Thoracic aorta (tissue), 2 donors: Measurements from ENCODE around the gene CHST11. TPM values are rescaled to one million over a fixed set of nuclear protein-coding genes. Genes with fewer than 3 reads are reported as not detected.

Experiments used
- ATAC-seq: fragments of 150-250 bp; one replicate; pipeline ENCODE4 v1.8.0; 2017; ENCODE audit warnings: low read depth; ENCODE audit not compliant: insufficient number of reproducible peaks, low FRiP score
- DNase-seq: peaks from one replicate; pipeline ENCODE4 v3.0.0-alpha.2; 2020; ENCODE audit warnings: low spot score
- H3K27ac ChIP-seq, 2 donors: fragments of 200-600 bp; sonication (generic); 1 replicate in 1 of 2; 2 replicates in 1 of 2; pipeline ENCODE4 v1.5.1; 2016; ENCODE audit warnings: mild to moderate bottlenecking in 2 of 2, moderate library complexity in 2 of 2
- H3K27me3 ChIP-seq: fragments of 200-600 bp; sonication (generic); replicated peaks from 2 replicates; pipeline ENCODE4 v1.6.0; 2016; ENCODE audit warnings: mild to moderate bottlenecking; ENCODE audit not compliant: insufficient read depth
- H3K36me3 ChIP-seq: fragments of 200-600 bp; sonication (generic); one replicate; pipeline ENCODE4 v1.5.1; 2016
- H3K4me1 ChIP-seq, 2 donors: fragments of 200-600 bp; sonication (generic); 1 replicate in 1 of 2; 2 replicates in 1 of 2; pipeline versions ENCODE4 v1.5.1 to v1.6.0; 2016; ENCODE audit warnings: low read depth in 2 of 2, mild to moderate bottlenecking in 1 of 2; ENCODE audit not compliant: control insufficient read depth in 1 of 2
- H3K4me3 ChIP-seq: fragments of 200-600 bp; sonication (generic); 2 replicates; pipeline ENCODE4 v1.5.1; 2016; ENCODE audit warnings: mild to moderate bottlenecking
- H3K9me3 ChIP-seq: fragments of 200-600 bp; sonication (generic); 2 replicates; pipeline ENCODE4 v1.5.1; 2016
- total RNA-seq, 2 donors: library from RNA; depleted of rRNA; stranded (reverse); fragments of >200 nt; gene quantifications; one replicate each; pipeline versions ENCODE4 v1.1.0 to v1.2.3, GENCODE V29; 2016
- TF ChIP-seq, protein P1 (sequence below): fragments of 200-600 bp; sonication (generic); IDR thresholded peaks from one replicate; pipeline ENCODE4 v1.5.1; 2019; ENCODE audit warnings: antibody characterized with exemption

Gene CHST11
- total RNA-seq, 2 donors from 2014 or later: 41.9 to 79.3 TPM

DNA sequence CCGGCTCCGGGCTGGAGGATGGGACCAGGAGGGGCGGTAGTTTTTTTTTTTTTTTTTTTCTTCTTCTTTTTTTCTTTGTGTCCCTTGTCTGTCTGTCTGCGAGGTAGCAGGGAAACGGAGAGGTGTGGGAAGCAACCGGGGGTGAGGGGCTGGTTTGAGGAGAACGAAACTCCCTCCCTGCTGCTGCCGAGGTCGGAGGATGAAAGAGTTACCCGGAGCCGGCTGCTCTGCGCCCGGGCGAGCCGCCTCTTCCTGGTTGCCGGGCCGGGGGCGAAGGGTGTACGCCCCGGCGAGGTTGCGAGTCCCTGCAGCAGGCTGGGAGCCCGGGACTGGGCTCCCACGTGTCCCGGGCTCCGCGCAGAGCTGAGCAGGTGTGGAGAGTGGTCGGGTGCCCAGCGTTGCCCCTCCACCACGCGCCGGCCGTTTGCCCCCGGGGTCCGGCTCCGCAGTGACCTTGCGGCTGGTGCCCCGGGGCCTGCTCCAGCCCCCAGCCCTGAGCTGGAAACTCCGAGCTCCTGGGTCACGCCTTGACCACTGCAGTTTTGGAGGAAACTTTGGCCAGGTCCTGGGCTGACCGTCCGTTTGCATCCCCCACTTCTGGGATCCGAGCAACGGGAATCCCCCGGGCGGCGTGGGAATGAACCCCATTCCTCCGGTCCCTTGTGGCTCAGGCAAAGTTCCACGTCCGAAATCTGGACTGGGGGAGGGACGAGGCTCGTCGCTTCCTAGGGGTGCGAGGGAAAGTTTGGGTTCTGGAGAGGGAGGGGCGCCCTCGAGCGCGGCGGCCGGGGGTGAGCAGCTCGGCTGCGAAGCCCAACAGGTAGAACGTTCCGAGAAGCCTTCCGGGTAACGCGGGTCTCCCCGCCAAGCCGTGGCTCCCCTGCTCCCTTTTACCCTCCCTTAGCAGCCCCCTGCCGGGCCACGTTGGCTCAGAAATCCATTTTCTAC lies 1.3 kb downstream of the CHST11 start:
- DNase-seq (no peak), ATAC-seq (no peak)
- Histone ChIP-seq H3K36me3 (no peaks in the 10 kb centered on the region), H3K4me1 (peaks cover 18 to 38% of the 10 kb centered on the region in 2 donors), H3K27me3 (no peaks in the 10 kb centered on the region), H3K9me3 (no peaks in the 10 kb centered on the region), H3K4me3 (peak overlapping the region; percentile 93), H3K27ac (peak overlapping the region; percentile 85 to 86)
- TF ChIP-seq, protein P1, sequence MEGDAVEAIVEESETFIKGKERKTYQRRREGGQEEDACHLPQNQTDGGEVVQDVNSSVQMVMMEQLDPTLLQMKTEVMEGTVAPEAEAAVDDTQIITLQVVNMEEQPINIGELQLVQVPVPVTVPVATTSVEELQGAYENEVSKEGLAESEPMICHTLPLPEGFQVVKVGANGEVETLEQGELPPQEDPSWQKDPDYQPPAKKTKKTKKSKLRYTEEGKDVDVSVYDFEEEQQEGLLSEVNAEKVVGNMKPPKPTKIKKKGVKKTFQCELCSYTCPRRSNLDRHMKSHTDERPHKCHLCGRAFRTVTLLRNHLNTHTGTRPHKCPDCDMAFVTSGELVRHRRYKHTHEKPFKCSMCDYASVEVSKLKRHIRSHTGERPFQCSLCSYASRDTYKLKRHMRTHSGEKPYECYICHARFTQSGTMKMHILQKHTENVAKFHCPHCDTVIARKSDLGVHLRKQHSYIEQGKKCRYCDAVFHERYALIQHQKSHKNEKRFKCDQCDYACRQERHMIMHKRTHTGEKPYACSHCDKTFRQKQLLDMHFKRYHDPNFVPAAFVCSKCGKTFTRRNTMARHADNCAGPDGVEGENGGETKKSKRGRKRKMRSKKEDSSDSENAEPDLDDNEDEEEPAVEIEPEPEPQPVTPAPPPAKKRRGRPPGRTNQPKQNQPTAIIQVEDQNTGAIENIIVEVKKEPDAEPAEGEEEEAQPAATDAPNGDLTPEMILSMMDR: no peak

DNA sequence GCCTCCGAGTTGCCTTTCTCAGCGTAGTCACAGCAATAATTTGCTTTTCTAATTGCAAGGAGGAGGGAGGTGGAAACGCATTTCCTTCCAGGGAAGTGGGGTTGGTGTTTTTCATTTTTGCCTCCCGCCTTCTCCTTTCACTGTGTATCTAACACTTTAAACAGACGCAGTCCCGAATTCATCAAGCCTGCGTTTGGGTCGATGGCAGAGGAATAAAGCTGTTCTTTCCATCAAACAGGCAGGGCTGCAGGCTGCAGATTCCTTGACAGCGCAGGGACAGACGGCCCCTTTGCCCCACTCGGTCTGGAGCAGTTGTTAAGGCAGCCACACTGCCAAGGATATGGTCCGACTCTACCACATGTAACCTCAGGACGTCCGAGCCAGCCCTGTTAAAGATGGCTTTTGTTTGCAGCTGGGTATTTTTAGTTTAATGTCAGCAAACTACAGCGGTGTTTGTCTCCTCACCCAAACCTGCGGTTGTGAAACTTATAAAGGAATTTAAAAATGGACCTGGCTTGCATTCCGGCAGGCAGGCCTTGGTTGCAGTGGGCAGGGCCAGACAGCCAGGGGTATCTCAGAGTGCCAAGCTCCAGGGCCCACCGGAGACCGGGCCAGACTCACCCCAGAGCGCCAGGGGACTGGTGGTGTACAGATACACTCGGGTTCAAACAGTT lies 2.1 kb downstream of the CHST11 start:
- Histone ChIP-seq H3K4me1 (peaks cover 26 to 46% of the 10 kb centered on the region in 2 donors), H3K27ac (peak overlapping the region; percentile 85 to 86), H3K36me3 (no peaks in the 10 kb centered on the region), H3K27me3 (no peaks in the 10 kb centered on the region), H3K4me3 (peak overlapping the region; percentile 93), H3K9me3 (no peaks in the 10 kb centered on the region)
- DNase-seq (peak; percentile 10), ATAC-seq (peak; percentile 10)
- TF ChIP-seq, protein P1: no peak

DNA sequence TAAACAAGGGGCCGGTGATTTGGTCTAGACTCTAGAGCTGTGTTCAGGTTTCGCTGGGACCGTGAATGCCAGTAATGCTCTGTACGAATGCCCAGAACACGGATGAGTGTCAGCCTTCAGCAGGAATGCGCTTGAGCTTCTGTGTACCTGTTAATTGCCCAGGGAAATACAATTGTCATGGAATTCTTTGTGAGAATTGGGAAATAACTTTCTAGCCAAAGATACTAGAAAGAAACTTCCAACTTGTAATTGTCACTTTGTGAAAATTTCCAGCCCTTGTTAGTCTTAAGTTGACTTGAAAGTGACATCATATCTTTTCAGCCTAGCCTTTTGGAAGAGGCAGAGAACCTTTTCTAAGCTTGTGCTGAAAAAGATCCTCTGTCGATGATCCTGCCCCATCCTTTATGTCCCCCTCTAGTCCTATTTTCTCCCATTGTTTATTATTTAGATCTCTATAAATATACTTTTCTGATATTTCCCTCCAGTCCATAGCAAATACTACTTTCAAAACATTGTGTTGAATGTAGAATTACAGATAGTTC lies 2.7 kb downstream of the CHST11 start:
- ATAC-seq: peak; percentile 10
- Histone ChIP-seq H3K36me3 (no peaks in the 10 kb centered on the region), H3K27ac (peak overlapping the region; percentile 85 to 86), H3K9me3 (no peaks in the 10 kb centered on the region), H3K4me3 (peak overlapping the region; percentile 93), H3K4me1 (peaks cover 26 to 50% of the 10 kb centered on the region in 2 donors), H3K27me3 (no peaks in the 10 kb centered on the region)
- DNase-seq: no peak
- TF ChIP-seq, protein P1: no peak

DNA sequence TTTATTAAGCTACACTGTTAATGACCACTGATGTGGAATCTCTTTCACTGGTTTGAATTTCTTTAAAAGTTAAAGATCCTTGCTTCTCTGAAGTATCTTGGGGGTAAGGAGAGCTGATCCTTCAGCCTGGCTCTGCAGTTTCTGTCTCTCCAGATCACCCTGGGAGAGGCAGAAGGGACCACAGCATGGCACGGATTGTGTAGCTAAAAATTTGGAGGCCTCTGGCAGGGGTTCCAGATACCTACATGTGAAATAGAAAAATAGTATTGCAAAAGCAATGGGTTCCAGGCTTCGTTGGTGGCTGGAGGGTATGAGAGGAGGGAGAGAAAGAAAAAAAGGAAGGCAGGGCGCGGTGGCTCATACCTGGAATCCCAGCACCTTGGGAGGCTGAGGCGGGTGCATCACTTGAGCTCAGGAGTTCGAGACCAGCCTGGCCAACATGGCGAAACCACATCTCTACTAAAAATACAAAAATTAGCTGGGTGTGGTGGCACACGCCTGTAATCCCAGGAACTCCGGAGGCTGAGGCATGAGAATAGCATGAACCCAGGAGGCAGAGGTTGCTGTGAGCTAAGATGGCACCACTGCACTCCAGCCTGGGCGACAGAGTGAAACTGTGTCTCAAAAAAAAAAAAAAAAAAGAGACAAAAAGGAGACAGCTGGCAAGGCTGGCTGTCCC lies 3.4 kb downstream of the CHST11 start:
- H3K27ac ChIP-seq: peak overlapping the region; percentile 85 to 86
- DNase-seq: no peak
- H3K36me3 ChIP-seq: no peaks in the 10 kb centered on the region
- H3K27me3 ChIP-seq: no peaks in the 10 kb centered on the region
- H3K4me1 ChIP-seq: peaks cover 30 to 50% of the 10 kb centered on the region in 2 donors
- TF ChIP-seq, protein P1: no peak
- no peak for ATAC-seq
- peak overlapping the region; percentile 93 for H3K4me3 ChIP-seq
- no peaks in the 10 kb centered on the region for H3K9me3 ChIP-seq
